Measurements from ENCODE around the gene MOB3A.
"Not testable (repeated sequence)": the region's sequence is repeated elsewhere in the genome, so short reads cannot be mapped to it uniquely, and the experiment has no call there.

The MOB3A gene

DNA sequence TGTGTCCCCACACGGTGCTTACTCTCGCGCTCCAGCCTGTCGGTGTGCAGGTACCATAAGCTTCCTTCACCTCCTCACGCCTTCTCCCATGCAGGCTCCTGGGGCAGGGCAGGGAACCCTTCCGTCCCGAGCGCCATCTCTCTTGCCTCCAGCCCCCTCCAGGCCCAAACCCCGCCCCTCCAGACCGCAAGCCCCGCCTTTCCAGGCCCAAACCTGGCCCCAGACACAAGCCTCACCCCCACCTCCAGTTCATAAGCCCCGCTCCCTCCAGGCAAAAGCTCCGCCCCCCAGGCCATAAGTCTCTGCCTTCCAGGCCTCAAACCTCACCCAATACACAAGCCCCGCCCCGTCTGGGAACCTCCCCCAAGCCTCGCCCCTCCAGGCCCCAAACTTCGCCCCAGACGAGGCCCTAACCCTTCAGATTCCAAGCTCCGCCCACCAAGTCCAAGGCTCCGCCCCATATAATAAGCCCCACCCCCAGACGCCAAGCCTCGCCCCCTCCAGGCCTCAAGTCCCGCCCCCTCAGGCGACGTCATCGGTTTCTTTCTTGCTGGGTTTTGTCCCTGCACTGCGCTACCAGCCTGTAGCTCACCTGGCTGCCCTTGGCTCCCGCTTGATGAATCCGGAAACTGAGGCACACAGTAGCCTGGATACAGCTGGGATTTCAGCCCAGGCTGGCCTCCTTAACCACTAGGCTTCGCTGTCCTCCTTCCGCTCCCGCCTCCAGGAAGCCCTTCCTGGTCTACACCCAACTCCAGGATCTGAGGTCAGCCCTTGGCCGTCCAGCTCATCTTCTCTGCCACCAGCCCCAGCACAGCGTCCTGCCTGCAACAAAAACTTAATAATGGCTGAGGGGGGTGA is 61.2 kb downstream of the MOB3A start:
- TF ChIP-seq, protein P1, sequence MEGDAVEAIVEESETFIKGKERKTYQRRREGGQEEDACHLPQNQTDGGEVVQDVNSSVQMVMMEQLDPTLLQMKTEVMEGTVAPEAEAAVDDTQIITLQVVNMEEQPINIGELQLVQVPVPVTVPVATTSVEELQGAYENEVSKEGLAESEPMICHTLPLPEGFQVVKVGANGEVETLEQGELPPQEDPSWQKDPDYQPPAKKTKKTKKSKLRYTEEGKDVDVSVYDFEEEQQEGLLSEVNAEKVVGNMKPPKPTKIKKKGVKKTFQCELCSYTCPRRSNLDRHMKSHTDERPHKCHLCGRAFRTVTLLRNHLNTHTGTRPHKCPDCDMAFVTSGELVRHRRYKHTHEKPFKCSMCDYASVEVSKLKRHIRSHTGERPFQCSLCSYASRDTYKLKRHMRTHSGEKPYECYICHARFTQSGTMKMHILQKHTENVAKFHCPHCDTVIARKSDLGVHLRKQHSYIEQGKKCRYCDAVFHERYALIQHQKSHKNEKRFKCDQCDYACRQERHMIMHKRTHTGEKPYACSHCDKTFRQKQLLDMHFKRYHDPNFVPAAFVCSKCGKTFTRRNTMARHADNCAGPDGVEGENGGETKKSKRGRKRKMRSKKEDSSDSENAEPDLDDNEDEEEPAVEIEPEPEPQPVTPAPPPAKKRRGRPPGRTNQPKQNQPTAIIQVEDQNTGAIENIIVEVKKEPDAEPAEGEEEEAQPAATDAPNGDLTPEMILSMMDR (IDR thresholded peaks at IDR 0.05; ENCODE audit: insufficient read depth, low read depth, low read length, missing control alignments) = no peak
- no peak overlapping the region for H3K4me3 ChIP-seq (ENCODE audit: low read depth, low read length)
- DNase-seq (ENCODE audit: low read depth) = peak; percentile 74

DNA sequence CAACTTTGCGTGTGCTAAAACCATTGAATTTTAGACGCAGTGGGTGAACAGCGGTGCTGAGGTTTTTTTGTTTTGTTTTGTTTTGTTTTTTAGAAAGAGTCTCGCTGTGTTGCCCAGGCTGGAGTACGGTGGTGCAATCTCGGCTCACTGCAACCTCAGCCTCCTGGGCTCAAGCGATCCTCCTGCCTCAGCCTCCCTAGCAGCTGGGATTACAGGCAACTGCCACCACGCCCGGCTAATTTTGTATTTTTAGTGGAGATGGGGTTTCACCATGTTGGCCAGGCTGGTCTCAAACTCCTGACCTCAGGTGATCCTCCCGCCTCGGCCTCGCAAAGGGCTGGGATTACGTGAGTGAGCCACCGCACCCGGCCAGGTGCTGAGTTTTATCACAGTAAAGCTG is 61.9 kb downstream of the MOB3A start:
- not testable (repeated sequence) for DNase-seq (ENCODE audit: low read depth); H3K4me3 ChIP-seq (ENCODE audit: low read depth, low read length)

DNA sequence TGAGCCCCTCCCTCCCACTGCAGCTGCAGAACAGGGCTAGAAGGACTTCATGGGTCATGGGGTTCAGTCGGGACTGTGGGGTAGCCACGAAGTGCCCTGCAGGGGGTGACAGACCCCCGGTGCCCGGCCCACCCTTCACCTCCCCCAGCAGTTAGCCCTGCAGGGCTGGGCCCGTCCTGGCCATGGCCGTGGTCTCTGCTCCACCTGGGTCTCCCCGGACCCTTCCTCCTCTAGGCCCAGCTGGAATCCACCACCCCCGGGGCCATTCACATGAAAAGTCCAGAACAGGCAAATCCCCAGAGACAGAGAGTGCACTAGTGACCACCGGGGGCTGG is 62.3 kb downstream of the MOB3A start:
- no peak for DNase-seq (ENCODE audit: low read depth)
- TF ChIP-seq, protein P1 (IDR thresholded peaks at IDR 0.05; ENCODE audit: insufficient read depth, low read depth, low read length, missing control alignments) = no peak
- no peak overlapping the region for H3K4me3 ChIP-seq (ENCODE audit: low read depth, low read length)

DNA sequence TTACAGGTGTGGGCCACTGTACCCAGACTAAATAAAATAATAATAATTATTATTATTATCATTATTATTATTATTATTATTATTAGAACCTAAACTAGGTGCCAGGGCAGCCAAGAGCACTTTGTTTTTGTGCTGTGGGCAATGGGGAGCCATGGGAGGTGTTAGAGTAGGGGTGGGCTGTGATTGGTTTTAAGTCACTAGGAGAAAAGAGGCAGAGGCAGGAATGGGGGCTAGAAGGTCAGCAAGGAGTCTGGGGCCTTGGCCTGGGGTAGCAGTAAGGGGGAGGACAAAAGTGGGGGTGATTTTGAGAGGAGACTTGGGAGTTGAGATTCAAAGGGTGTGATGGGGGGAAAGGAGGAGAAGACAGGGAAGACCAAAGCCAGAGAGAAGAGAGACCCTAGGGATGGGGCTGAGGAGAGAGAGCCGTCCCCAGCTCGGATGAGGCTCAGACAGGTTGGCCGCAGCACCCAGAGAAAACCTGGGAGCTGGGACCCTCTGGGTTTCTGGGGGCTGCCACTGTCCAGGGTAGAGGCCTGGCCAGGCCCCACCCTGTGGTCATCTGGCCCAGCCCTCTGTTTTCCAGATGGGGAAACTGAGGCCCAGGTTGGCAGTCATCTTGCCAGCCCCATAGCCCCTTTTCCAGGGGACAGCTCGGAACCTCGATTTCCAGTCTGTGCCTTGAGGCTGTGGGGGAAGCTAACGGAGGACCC is 62.9 kb downstream of the MOB3A start:
- TF ChIP-seq, protein P1 (IDR thresholded peaks at IDR 0.05; ENCODE audit: insufficient read depth, low read depth, low read length, missing control alignments) = no peak
- H3K4me3 ChIP-seq (ENCODE audit: low read depth, low read length) = no peak overlapping the region
- no peak for DNase-seq (ENCODE audit: low read depth)

DNA sequence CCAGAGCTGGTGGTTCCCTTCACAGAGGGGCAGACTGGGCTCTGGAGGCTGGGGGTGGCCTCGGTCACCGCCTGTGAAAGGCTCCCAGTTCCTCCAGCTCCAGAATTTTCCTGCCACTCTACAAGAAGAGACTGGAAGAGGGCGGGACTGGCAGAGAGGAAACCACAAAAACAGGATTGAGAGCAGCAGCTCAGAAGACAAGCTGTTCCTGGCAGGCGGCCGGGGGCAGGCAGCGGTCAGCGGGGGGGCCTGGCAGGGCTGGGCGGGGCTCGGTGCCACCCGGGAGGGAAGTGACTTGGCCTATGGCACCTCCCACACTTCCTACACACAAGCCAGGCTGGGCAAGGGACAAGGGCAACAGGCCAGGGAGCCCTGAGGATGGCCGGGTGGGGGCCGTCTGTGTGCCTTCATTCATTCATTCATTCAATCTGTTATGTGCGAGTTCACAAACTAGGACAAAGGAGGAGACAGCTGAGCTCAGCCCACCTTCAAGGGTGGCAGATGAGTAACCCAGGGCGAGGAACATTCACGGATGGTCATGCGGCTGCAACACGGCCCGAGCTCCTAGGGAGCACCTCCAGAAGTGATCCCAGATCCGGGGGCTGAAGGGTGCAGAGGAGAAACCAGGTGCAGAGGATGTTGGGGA is 63.7 kb downstream of the MOB3A start:
- no peak overlapping the region for H3K4me3 ChIP-seq (ENCODE audit: low read depth, low read length)
- DNase-seq (ENCODE audit: low read depth) = no peak
- TF ChIP-seq, protein P1 (IDR thresholded peaks at IDR 0.05; ENCODE audit: insufficient read depth, low read depth, low read length, missing control alignments) = no peak

DNA sequence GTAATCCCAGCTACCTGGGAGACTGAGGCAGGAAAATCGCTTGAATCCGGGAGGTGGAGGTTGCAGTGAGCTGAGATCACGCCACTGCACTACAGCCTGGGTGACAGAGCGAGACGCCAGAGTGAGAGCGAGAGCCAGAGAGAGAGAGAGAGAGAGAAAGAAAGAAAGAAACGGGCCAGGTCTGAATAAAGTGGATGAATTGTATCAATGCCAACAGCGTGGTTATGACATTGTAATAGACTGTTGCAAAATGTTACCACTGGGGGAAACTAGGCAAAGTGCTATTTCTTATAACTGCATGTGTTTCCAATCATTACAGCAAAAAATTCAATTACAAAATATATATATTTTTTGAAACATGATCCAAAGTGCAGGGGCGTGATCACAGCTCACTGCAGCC is 68.8 kb downstream of the MOB3A start:
- TF ChIP-seq, protein P1 (IDR thresholded peaks at IDR 0.05; ENCODE audit: insufficient read depth, low read depth, low read length, missing control alignments) = no peak
- no peak for DNase-seq (ENCODE audit: low read depth)
- no peak overlapping the region for H3K4me3 ChIP-seq (ENCODE audit: low read depth, low read length)

DNA sequence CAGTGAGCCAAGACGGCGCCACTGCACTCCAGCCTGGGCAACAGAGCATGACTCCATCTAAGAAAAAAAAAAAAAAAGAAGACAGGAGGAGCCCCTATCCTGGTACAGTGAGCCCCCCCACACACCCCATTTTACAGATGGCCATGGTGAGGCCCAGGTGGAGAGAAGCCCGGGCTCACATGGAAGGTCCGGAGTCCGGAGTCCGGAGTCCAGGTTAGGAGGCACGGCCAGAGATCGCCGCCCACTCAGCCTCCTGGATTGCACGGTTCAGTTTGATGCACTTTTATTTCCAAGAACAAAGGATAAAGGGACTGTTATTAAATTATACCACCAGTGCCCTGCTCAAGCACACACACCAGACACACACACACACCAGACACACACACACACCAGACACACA is 69.4 kb downstream of the MOB3A start:
- TF ChIP-seq, protein P1 (IDR thresholded peaks at IDR 0.05; ENCODE audit: insufficient read depth, low read depth, low read length, missing control alignments) = no peak
- H3K4me3 ChIP-seq (ENCODE audit: low read depth, low read length) = no peak overlapping the region
- DNase-seq (ENCODE audit: low read depth) = no peak

Measured in GM12865 (cell line).